OCI-LY3 (cell line): ENCODE results near the gene SART3.

ENCODE experiments used
- CTCF ChIP-seq: fragments of 200-600, 300-600 bp; sonication (generic); IDR thresholded peaks from 2 replicates; pipeline ENCODE4 v1.5.1; 2014; ENCODE audit warnings: antibody characterized with exemption, low read length, low read depth
- EZH2phosphoT487 ChIP-seq: fragments of 200-600 bp; shearing (Covaris generic); IDR thresholded peaks from 2 replicates; pipeline ENCODE4 v1.6.1; 2018; ENCODE audit warnings: antibody characterized with exemption, mixed run types, low read depth

- TF ChIP-seq CTCF (no peak), EZH2phosphoT487 (no peak)
Observed at GRCh38 chr12:108479364-108480070, 81.5 kb downstream of the SART3 start.
